ENCODE measurements around the gene CFAP46.

Gene CFAP46

DNA sequence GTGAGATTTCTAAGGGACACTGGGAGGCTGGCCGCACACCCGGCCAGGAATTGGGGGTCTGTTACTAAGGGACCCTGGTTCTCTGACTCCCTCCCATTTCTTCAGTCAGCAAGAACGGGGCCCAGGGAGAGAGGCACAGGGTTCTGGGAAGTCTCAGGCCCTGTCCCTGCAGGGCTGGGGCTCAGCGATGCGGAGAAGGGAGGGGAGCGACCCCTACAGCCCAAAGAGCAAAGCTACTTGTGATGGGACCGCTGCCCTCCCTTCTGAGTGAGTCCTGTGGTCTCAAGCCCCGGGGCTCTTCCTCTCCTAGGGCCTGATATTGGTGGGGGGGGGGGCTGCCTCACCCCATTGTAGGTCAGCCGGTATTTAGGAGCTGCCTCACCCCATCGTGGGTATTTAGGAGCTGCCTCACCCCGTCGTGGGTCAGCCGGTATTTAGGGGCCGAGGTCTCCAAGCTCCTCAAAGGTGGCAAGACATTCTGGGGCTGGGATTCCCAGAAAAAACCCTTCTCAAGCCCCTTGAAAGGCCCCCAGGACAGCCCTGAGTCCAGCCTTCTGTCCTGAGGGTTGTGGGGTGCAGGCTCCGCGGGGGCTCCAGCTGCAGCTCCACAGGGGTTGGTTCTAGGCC, 139.6 kb downstream of the CFAP46 start:
- Histone ChIP-seq H3K27ac (ENCODE audit: low read length) (no peak overlapping the region), H4K20me1 (ENCODE audit: insufficient read depth, low read length) (no peaks in the 10 kb centered on the region), H3K4me1 (ENCODE audit: insufficient read depth, low read length) (no peaks in the 10 kb centered on the region), H3K79me2 (ENCODE audit: insufficient read depth, low read length) (no peaks in the 10 kb centered on the region), H2AFZ (ENCODE audit: low read depth, low read length) (no peak overlapping the region), H3K36me3 (ENCODE audit: insufficient read depth, low read length) (no peaks in the 10 kb centered on the region), H3K27me3 (ENCODE audit: insufficient read depth, low read length, poor library complexity) (no peaks in the 10 kb centered on the region), H3K9ac (ENCODE audit: low read depth, low read length) (no peak overlapping the region), H3K4me3 (ENCODE audit: low read depth in 1 of 2, low read length in 2 of 2) (no peak overlapping the region), H3K9me3 (ENCODE audit: insufficient read depth, low read length, severe bottlenecking) (no peaks in the 10 kb centered on the region), H3K4me2 (ENCODE audit: insufficient read depth, low read length) (no peak overlapping the region)
- DNase-seq (no peak), ATAC-seq (ENCODE audit: insufficient read depth, low read depth) (no peak)
- TF ChIP-seq, protein P1, sequence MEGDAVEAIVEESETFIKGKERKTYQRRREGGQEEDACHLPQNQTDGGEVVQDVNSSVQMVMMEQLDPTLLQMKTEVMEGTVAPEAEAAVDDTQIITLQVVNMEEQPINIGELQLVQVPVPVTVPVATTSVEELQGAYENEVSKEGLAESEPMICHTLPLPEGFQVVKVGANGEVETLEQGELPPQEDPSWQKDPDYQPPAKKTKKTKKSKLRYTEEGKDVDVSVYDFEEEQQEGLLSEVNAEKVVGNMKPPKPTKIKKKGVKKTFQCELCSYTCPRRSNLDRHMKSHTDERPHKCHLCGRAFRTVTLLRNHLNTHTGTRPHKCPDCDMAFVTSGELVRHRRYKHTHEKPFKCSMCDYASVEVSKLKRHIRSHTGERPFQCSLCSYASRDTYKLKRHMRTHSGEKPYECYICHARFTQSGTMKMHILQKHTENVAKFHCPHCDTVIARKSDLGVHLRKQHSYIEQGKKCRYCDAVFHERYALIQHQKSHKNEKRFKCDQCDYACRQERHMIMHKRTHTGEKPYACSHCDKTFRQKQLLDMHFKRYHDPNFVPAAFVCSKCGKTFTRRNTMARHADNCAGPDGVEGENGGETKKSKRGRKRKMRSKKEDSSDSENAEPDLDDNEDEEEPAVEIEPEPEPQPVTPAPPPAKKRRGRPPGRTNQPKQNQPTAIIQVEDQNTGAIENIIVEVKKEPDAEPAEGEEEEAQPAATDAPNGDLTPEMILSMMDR (IDR thresholded peaks at IDR 0.05; ENCODE audit: borderline replicate concordance, extremely low read depth, low read length, poor library complexity, severe bottlenecking), result no peak
- TF ChIP-seq EZH2 (IDR thresholded peaks at IDR 0.05; ENCODE audit: borderline replicate concordance, low read depth, low read length, severe bottlenecking), result no peak

DNA sequence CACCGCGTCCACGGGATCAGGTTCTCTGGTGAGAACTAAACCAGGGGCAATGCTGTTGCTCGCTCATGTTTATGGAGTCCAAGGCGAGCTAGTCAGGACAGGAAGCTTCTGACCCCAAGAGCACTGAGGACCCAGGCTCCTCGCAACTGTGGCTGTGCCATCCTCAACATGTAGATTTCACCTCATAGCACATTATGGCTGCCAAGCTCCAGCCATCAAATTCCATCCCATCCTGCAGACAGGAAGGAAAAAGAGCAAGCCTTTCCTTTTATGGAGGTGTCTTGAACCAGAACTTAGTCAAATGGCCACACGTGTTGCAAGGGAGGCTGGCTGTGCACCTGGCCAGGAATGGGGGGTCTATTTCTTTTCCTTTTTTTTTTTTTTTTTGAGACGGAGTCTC, 140.3 kb downstream of the CFAP46 start:
- no peak for ATAC-seq (ENCODE audit: insufficient read depth, low read depth)

DNA sequence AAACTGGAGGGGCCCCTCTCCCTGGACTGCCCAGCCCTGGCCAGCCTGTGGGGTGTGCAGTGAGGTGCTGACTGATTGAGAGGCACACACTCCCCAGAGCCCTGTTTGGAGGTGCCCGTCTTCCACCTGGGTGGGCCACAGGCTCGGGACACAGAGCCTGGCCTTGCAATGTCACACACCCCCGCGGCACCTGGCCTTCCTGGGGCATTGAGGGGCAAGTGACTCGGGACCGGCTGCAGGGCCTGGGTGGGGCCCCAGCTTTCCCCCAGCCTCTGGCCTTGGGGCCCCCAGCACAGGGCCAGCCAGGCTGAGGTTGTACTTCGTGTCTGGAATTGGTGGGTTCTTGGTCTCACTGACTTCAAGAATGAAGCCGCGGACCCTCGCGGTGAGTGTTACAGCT, 142.5 kb downstream of the CFAP46 start:
- Histone ChIP-seq H3K27me3 (ENCODE audit: insufficient read depth, low read length, poor library complexity) (no peaks in the 10 kb centered on the region), H3K79me2 (ENCODE audit: insufficient read depth, low read length) (no peaks in the 10 kb centered on the region), H3K4me3 (ENCODE audit: low read depth in 1 of 2, low read length in 2 of 2) (no peak overlapping the region), H2AFZ (ENCODE audit: low read depth, low read length) (no peak overlapping the region), H3K9ac (ENCODE audit: low read depth, low read length) (no peak overlapping the region), H3K4me2 (ENCODE audit: insufficient read depth, low read length) (no peak overlapping the region), H3K36me3 (ENCODE audit: insufficient read depth, low read length) (no peaks in the 10 kb centered on the region), H3K9me3 (ENCODE audit: insufficient read depth, low read length, severe bottlenecking) (no peaks in the 10 kb centered on the region), H3K27ac (ENCODE audit: low read length) (no peak overlapping the region), H4K20me1 (ENCODE audit: insufficient read depth, low read length) (no peaks in the 10 kb centered on the region), H3K4me1 (ENCODE audit: insufficient read depth, low read length) (no peaks in the 10 kb centered on the region)
- TF ChIP-seq, protein P1 (IDR thresholded peaks at IDR 0.05; ENCODE audit: borderline replicate concordance, extremely low read depth, low read length, poor library complexity, severe bottlenecking), result no peak
- TF ChIP-seq EZH2 (IDR thresholded peaks at IDR 0.05; ENCODE audit: borderline replicate concordance, low read depth, low read length, severe bottlenecking), result no peak
- ATAC-seq (ENCODE audit: insufficient read depth, low read depth) (no peak), DNase-seq (no peak)

More for the DNA sequence above, 140.3 kb downstream of the CFAP46 start:
- Histone ChIP-seq H3K79me2 (ENCODE audit: insufficient read depth, low read length) (no peaks in the 10 kb centered on the region), H3K4me2 (ENCODE audit: insufficient read depth, low read length) (no peak overlapping the region), H3K9ac (ENCODE audit: low read depth, low read length) (no peak overlapping the region), H3K27ac (ENCODE audit: low read length) (no peak overlapping the region), H3K4me1 (ENCODE audit: insufficient read depth, low read length) (no peaks in the 10 kb centered on the region), H3K27me3 (ENCODE audit: insufficient read depth, low read length, poor library complexity) (no peaks in the 10 kb centered on the region), H4K20me1 (ENCODE audit: insufficient read depth, low read length) (no peaks in the 10 kb centered on the region), H3K36me3 (ENCODE audit: insufficient read depth, low read length) (no peaks in the 10 kb centered on the region), H2AFZ (ENCODE audit: low read depth, low read length) (no peak overlapping the region), H3K9me3 (ENCODE audit: insufficient read depth, low read length, severe bottlenecking) (no peaks in the 10 kb centered on the region), H3K4me3 (ENCODE audit: low read depth in 1 of 2, low read length in 2 of 2) (no peak overlapping the region)
- DNase-seq, result no peak
- no peak for TF ChIP-seq EZH2 (IDR thresholded peaks at IDR 0.05; ENCODE audit: borderline replicate concordance, low read depth, low read length, severe bottlenecking)
- TF ChIP-seq, protein P1 (IDR thresholded peaks at IDR 0.05; ENCODE audit: borderline replicate concordance, extremely low read depth, low read length, poor library complexity, severe bottlenecking), result no peak
